SU-DHL-6 (cell line): ENCODE data around the gene PLAGL2.

Experiments
- H2AFZ ChIP-seq: fragments of 200-600 bp; sonication (generic); 2 replicates; pipeline ENCODE4 v1.6.1; 2014; ENCODE audit warnings: low read depth, mild to moderate bottlenecking, moderate library complexity, mixed read lengths, antibody characterized with exemption, low read length; ENCODE audit not compliant: severe bottlenecking
- H3F3A ChIP-seq: fragments of 200-600 bp; shearing (Covaris generic); 2 replicates; pipeline ENCODE4 v1.6.0; 2016; ENCODE audit warnings: antibody characterized with exemption, mild to moderate bottlenecking; ENCODE audit not compliant: insufficient read depth
- H3K27ac ChIP-seq: fragments of 200-600 bp; sonication (generic); 2 replicates; pipeline ENCODE4 v1.5.1; 2016; ENCODE audit warnings: low read depth, mild to moderate bottlenecking, low read length, moderate library complexity, mixed read lengths
- H3K27me3 ChIP-seq: fragments of 200-600 bp; sonication (generic), shearing (Covaris generic); 2 replicates; pipeline ENCODE4 v1.6.0; 2014; ENCODE audit warnings: mild to moderate bottlenecking, low read length
- H3K36me3 ChIP-seq: fragments of 200-600 bp; sonication (generic); 2 replicates; pipeline ENCODE4 v1.6.1; 2014; ENCODE audit warnings: mild to moderate bottlenecking, low read length, mixed read lengths
- H3K4me2 ChIP-seq: fragments of 300-600, 200-600 bp; shearing (Covaris generic), sonication (generic); 2 replicates; pipeline ENCODE4 v1.6.0; 2014; ENCODE audit warnings: low read length, low read depth, mild to moderate bottlenecking; ENCODE audit not compliant: poor library complexity, severe bottlenecking
- H3K4me3 ChIP-seq: fragments of 200-600 bp; sonication (generic); 2 replicates; pipeline ENCODE4 v1.5.1; 2014; ENCODE audit warnings: antibody characterized with exemption, low read length, mild to moderate bottlenecking, mixed read lengths; ENCODE audit not compliant: insufficient read depth, poor library complexity, severe bottlenecking
- H3K79me2 ChIP-seq: fragments of 200-600 bp; sonication (generic); 2 replicates; pipeline ENCODE4 v1.6.1; 2014; ENCODE audit warnings: mild to moderate bottlenecking, low read length, moderate library complexity; ENCODE audit not compliant: insufficient read depth
- H3K9ac ChIP-seq: fragments of 200-600 bp; sonication (generic); 2 replicates; pipeline ENCODE4 v1.7.0; 2014; ENCODE audit warnings: mild to moderate bottlenecking, low read length
- H3K9me2 ChIP-seq: fragments of 200-600 bp; sonication (generic); replicated peaks from 2 replicates; pipeline ENCODE4 v1.6.1; 2014; ENCODE audit warnings: low read length; ENCODE audit not compliant: insufficient read depth
- H3K9me3 ChIP-seq: fragments of 200-600 bp; sonication (generic); 2 replicates; pipeline ENCODE4 v1.6.1; 2014; ENCODE audit warnings: low read length, mixed read lengths; ENCODE audit not compliant: insufficient read depth
- H4K20me1 ChIP-seq: fragments of 200-600 bp; sonication (generic); 2 replicates; pipeline ENCODE4 v1.6.1; 2014; ENCODE audit warnings: low read depth, mild to moderate bottlenecking, antibody characterized with exemption, low read length, moderate library complexity, mixed read lengths
- CTCF ChIP-seq: fragments of 200-600 bp; sonication (generic); IDR thresholded peaks from one replicate; pipeline ENCODE4 v1.5.1; 2017; ENCODE audit warnings: antibody characterized with exemption, mild to moderate bottlenecking, low read length, moderate library complexity; ENCODE audit not compliant: insufficient read depth, poor library complexity, severe bottlenecking
- EZH2phosphoT487 ChIP-seq: fragments of 200-600 bp; sonication (generic), shearing (Covaris generic); conservative IDR thresholded peaks from 2 replicates; pipeline ENCODE4 v1.6.1; 2018; ENCODE audit warnings: mild to moderate bottlenecking, antibody characterized with exemption, low read length, moderate library complexity, mixed read lengths

PLAGL2 gene

GRCh38 chr20:32163951-32164350 lies 43.6 kb downstream of the PLAGL2 start:
- H4K20me1 ChIP-seq: no peaks in the 10 kb centered on the region
- no peak overlapping the region for H3K4me2 ChIP-seq
- H3K36me3 ChIP-seq: peaks cover 7% of the 10 kb centered on the region; the same call in 1 of the 2 replicates
- no peak overlapping the region for H3K27ac ChIP-seq
- H3K9me2 ChIP-seq: no peaks in the 10 kb centered on the region
- no peaks in the 10 kb centered on the region for H3K27me3 ChIP-seq
- H3K79me2 ChIP-seq: no peaks in the 10 kb centered on the region
- no peak overlapping the region for H3K9ac ChIP-seq
- H2AFZ ChIP-seq: no peak overlapping the region
- no peak for TF ChIP-seq CTCF
- no peak for TF ChIP-seq EZH2phosphoT487
- no peak overlapping the region for H3K4me3 ChIP-seq
- H3F3A ChIP-seq: no peaks in the 10 kb centered on the region
- H3K9me3 ChIP-seq: no peaks in the 10 kb centered on the region

- no peak overlapping the region for H3K27ac ChIP-seq
- peaks cover 7% of the 10 kb centered on the region; the same call in 1 of the 2 replicates for H3K36me3 ChIP-seq
- no peak for TF ChIP-seq EZH2phosphoT487
- no peak for TF ChIP-seq CTCF
- no peak overlapping the region for H3K4me2 ChIP-seq
- H3K27me3 ChIP-seq: no peaks in the 10 kb centered on the region
- H3K9ac ChIP-seq: no peak overlapping the region
- no peaks in the 10 kb centered on the region for H3K9me3 ChIP-seq
- H4K20me1 ChIP-seq: no peaks in the 10 kb centered on the region
- no peaks in the 10 kb centered on the region for H3K79me2 ChIP-seq
- H3K4me3 ChIP-seq: no peak overlapping the region
- no peaks in the 10 kb centered on the region for H3F3A ChIP-seq
- no peaks in the 10 kb centered on the region for H3K9me2 ChIP-seq
- H2AFZ ChIP-seq: no peak overlapping the region
Observed at GRCh38 chr20:32162351-32162750, 45.2 kb downstream of the PLAGL2 start.

GRCh38 chr20:32160341-32160740 lies 47.2 kb downstream of the PLAGL2 start:
- no peak overlapping the region for H2AFZ ChIP-seq
- no peaks in the 10 kb centered on the region for H3K9me2 ChIP-seq
- TF ChIP-seq CTCF (no peak), EZH2phosphoT487 (no peak)
- H3K4me2 ChIP-seq: no peak overlapping the region
- no peaks in the 10 kb centered on the region for H4K20me1 ChIP-seq
- H3K36me3 ChIP-seq: peaks cover 7% of the 10 kb centered on the region; the same call in 1 of the 2 replicates
- no peaks in the 10 kb centered on the region for H3F3A ChIP-seq
- no peak overlapping the region for H3K9ac ChIP-seq
- no peak overlapping the region for H3K27ac ChIP-seq
- no peak overlapping the region for H3K4me3 ChIP-seq
- H3K9me3 ChIP-seq: no peaks in the 10 kb centered on the region
- no peaks in the 10 kb centered on the region for H3K79me2 ChIP-seq
- H3K27me3 ChIP-seq: no peaks in the 10 kb centered on the region
